Hematopoietic multipotent progenitor cell treated with erythropoietin and hydrocortisone succinate and interleukin-3 and kit ligand, for 8 days (in vitro differentiated cells): ENCODE results near the gene CBX4.
A peak's percentile ranks its signal among the peaks of the same experiment; 100 is the strongest.

ENCODE experiments used
- DNase-seq: peaks from one replicate; pipeline ENCODE4 v3.0.0-alpha.2; 2015

Gene CBX4

DNA sequence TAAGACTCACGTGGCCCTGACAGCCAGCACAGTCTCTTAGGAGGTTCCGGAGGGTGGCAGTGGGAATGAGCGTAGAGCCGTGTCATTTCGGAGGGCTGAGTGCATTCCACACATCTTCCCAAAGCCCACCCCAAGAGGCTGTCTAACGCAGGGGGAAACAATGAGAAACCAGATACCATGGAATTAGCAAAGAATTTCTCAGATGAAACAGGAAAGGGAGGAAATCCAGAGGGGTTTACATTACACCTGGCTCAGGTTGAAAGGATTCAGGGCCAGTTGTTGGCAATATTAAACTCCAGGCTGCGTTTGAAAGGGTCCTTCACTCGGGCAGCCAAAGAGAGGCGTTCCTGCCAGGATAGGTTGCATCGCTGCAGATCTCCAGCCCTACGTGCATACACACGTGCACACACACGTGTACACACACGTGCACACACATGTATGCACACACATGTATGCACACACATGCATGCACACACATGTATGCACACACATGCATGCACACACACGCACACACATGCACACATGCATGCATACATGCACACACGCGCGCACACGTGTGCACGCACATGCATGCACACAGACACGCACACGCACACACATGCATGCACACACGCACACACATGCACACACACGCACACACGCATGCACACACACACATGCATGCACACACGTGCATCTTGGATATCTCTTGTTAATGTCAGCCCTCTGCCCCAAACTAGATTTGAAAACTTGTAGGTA lies 12.2 kb downstream of the CBX4 start:
- no peak for DNase-seq

DNA sequence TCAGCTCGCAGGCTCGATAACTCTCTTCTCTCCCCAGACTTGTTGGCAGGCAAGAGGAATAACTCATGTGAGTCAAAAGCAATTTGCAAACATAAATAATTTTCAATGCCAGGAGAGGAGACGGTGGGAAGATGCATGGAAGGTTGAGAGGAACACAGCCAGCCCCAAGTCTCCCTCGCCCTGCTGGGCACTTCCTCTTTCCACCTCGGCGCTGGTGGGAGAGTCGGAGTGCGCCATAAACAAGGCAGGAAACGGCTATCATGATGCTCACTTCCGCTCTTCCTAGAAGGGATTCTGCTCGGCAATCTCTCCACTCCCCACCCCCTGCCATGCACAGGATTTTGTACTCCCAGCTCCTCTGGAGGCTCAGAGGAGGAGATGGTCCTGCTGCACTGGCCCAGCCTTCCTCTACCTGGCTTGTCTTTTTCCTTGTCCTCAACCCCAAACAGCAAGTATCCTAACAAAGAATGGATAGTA lies 13.0 kb downstream of the CBX4 start:
- peak; percentile 71 for DNase-seq

DNA sequence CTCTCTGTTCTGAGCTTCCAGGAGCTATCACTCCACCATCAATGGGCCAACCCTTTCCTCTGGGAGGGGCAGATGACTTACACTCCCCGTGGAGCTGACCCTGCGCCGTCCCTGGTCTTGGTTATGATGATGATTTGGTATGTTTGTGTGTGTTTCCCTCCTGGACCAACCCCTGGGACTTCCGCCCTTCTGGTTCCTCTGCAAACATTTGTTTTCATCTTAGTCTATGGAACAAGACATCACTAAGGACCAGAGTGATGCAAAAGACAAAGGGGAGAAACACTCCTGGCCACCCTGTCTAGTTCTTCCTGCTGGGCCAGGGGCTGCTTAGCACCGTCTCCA lies 13.7 kb downstream of the CBX4 start:
- no peak for DNase-seq

DNA sequence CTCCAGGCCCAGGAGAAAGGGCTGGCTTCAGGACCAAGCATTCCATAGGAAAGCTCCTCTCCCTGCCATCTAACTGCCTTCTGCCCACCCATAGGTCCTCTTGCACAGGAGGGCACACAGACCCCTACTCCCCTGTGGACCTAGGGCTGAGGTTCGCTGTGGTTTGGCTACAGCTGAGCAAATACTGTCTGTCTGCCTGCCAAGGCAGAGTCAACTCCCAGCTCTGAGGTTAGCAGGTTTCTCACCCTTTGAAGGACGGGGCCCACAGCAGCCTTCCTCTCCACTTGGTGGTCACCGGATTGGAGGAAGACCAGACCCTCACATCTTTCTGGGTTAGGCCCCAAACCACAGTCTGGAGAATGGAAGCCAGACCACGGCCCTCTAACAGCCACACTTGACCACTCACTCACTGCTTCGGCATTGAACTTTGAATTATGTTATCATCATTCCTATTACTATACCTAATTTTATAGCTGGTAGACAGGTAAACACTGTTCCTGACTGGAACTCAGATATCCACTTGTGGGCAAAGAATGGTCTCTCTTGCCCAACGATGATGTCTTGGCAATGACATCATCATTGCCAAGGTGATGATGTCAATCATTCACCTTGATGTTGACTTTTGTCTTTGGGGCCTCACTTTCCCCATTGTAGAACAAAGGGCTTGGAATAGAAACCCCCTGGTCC lies 14.2 kb downstream of the CBX4 start:
- no peak for DNase-seq

DNA sequence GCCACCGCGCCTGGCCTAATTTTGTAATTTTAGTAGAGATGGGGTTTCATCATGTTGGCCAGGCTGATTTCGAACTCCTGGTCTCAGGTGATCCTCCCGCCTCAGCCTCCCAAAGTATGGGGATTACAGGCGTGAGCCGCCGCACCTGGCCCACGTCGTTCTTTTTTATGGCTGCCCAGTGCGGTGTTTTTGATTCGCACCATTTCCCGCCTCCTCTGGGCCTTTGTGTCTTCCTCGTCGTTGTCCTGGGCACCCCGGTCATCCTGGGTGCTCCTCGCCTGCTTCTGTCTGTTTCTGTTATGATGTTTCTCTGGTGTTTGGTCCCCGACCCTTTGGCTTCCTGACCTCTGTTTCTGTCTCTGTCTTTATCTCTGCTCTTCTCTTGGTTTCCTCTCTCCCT lies 15.0 kb downstream of the CBX4 start:
- DNase-seq, result no peak

DNA sequence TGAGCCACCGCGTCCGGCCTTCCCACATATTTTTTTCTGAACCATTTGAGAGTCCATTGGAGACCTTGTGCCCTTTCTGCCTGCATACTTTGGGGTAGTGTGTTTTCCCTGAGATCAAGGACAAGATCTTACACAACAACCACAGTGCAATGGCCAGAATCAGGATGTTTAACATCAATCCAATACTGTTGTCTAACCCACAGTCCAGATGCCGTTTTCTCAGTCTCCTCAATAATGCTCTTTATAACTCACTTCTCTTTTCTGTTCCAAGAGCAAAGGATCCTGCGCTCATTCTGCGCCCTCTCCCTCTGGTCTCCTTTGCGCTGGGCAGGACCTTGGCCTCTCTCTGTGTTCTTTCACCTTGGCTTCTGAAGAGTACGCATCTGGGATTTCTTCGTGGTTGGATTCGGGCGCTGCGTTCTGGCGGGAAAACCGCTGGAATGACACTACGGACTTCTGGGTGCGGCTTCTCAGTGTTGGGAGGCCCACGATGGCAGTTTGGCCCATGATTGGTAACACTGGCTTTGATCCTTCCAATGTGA lies 16.6 kb downstream of the CBX4 start:
- no peak for DNase-seq

DNA sequence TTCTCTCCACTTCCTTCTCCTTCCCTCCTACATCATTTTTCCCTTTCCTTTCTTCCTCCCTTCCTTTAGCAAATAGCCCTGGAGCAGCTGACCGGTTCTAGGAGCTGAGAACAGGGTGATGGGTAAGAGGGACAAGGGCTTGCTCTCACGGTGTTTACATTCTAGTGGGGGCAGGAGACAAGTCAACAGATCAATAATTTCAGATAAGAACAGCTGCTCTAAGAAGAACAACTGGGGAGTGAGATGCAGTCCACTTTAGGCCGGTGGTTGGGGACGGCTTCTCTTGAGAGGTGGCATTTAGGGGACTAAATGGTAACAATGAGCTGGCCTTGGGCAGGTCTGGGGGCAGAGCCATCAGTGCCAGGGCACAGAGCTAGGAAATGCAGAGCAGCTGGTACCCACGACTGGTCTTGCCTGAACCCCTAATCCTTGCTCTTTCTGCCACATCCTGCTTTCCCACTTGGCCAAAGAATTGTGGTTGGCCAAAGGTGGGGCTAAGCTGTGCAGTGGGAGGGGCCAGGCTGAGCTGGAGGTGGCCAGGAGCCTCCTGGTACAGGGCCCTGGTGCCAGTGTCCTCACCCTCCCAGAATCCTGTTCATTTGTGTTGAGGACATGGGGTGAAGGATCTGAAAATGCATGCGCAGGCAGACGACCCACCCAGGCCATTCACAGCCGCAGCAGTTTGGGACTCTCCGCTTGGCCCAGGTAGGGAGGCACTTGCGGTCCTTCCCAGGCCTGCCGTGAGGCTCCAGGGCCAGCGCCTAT lies 17.7 kb downstream of the CBX4 start:
- no peak for DNase-seq

DNA sequence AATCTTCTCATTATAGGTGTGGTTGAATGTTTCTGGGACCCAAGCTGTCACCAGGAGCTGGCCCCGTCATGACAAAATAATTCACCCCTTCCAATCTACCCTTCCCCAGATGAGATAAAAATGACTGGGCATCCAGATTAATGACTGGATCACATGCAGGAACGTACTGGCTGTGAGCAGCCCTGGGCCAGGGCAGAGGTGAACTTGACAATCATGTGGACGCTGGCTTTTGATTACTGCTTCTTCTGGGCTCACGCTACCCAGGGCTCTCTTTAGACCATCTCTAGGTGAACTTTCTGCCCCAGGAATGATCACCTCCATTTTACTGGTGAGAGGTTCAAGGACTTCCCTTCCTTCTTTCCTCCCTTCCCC lies 18.3 kb downstream of the CBX4 start:
- DNase-seq, result no peak

DNA sequence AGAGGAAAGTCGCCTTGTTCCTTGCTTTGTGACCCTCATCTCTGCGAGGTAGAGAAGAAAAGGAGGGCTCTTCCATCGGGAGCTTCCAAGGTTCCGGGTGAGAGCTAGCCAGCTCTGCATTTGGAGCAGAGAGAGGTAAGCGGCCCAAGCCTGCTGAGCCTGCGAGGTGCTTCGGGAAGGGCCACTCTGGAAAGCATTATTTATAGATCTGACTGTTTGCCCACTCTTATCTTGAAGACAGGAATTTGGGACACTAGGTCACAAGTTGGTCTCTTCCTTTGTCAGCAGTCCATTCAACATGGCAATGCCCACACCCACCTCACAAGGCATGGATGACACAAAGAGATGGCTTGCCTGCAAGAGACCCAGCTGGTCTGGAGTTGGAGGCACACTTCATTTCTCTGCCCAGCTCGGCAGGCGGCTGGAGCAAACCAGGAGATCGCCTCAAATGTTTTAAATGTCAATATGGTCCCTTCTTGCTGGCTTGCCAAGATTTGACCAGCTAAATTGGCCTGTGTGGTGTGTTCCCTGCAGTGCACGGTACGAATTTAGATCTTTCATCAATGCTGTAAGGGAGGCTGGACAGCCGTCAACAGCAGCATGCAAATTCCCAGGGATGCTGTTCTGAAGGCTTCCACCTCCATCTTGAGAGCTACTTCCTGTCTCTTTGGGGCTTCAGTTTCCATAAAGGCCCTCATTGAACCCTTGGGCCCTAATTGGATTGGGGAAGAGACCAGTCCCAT lies 19.5 kb downstream of the CBX4 start:
- no peak for DNase-seq

DNA sequence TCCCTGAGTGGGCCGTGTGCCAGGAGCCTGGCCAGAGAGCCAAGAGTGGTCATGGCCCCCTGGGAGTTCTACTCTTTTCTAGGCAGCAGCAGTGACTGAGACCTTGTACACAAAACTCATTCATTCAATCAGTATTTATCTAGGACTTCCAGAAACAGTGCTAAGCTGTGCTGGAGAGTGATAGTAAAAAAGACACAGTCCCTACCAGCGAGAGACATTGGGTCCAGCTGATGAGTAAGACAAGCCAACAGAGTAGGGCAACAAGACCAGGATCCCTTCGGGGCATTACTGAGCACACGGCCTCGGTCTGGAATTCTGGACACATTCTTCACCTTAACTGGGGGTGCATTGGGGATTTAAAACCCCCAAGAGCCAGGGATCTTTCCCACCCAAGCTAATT lies 20.2 kb downstream of the CBX4 start:
- peak; percentile 72 for DNase-seq

DNA sequence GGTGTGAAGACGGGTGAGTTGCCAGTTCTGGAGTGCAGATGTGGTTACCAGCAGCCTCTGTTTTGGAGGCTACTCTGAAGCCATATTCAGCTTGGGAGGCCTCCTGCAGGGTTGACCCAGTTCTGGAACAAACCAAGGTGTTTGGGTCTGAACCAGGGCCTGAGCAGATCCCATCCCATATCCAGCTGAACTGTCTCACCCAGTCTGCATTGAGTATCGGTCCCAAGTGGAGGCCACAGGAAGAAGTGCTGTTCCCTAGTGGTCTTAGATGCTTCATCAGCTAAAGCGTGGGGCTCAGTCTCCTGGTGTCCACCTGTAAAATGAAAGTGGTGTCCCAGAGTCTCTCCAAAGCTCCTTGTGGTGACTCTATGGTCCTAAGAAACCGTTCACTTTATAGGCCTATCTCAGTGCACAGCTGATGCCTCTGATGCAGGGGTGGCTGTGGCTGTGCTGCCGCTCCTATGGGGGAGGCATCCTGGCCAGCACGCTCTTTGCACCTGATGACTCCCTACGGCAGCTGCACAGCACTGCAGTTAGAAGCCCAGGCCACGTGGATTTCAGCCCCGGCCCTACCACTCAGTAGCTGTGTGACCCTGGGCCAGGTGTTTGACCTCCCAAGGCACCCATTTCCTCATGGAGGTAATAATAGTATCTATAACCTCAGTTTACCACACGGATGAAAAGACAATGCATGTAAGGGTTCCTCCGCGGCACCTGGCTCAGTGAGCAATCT lies 21.0 kb downstream of the CBX4 start:
- DNase-seq, result no peak

DNA sequence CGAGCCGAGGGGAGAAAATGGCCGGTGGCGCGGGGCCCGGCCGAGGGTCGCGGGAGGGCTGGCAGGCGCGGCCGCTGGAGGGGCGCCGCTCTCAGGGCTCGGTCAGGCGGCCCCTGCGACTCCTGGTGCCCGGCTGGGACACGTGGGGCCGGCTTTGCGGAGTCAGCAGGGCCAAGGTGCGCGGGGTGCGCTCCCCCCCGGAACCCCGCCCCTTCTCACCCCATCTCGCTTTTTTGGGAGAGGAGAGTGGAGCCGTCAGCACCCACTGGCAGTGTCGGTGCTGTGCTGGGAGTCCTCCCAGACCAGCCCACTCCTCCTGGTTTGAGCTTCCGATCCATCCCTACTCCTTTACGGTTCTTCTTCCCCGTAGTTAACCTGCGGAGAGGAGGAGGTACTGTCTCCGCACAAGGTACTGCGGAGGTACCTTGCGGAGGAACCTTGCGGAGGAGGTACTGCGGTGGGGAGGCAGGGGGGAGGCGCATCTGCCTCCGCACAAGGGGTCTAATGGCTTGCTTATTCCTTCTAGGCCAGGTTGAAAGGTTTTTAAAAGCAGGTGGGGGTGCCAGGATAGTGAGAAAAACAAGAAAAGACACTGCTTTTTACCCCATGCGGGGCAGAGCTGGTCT lies 23.3 kb downstream of the CBX4 start:
- DNase-seq, result no peak

DNA sequence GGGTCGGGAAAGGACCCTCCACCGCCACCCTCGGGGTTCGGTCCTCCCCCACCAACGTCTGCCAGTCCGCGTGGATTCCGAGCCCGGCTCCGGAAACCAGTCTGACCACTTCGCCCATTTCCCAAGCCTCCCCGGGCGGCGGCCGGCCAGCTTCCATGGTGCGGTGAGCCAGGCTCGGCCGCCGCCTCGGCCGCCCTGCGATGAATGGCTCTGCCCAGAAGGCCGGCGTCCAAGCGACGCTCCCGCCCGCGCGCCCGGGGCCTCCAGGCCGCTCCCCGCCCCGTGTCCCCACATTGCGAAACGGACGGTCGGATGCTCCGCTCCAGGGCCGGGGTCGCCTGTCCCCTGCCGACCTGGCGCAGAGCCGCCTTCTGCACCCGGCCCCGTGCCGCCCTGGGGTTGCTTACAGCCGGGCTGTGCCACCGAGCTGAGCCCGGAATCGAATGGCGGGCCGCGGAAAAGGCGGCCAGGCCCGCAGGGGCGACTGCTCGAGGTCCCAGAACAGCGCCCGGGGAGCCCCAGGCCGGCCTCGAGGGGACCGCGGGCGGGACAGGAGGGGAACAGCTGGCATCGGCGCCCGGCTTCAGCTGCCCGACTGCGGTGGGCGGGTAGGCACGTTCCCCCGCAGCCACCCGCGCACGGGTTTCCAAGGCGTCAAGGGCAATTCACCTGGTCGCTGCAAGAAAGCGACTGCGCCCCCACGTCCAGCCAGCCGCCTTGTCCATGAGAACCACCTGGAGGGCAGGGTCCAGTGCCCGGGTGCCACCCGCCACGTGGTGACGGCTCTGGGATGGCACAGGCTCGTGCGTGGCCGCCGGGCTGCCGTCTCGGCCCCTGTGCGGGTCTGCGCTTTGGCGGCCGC lies 24.0 kb downstream of the CBX4 start:
- DNase-seq, result no peak

DNA sequence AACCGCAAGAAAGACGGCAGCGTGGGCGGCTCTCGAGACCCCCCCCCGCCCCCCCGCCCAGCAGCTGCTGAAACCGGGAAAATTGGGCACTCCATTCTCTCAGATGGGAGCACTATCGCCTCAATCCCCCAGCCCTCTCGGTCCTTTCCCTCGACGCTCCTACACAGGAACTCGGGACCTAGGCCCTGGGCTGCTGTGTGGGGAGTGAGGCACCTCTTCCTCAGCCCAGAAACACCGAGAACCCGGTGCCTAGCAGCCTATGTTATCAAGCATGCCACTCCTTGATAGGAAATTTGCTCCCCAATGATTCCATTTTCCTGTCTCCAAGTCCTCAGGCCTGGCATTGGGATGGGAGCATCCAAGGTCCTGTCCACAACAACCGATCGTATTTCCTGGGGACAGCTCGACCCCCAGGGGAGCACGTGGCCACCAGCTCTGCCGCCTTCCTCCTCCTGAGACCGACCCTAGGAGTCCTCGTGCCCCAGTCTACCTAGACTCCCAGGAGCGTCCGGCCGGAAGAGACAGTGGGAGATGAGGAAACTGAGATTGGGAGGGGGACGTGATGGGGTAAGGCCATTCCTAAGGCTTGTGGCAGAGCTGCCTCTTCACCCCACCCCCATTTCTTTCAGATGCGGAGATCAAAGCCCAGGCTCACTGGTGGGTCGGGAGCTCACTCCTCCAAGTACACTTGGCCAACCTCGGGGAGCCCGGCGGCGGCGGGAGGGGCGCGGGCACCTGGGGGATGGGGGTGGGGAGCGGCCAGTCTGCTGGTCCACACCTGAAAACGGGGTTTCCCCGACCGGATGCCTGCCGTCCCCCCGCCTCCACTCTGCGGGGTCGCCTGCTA lies 24.9 kb downstream of the CBX4 start:
- DNase-seq, result no peak

DNA sequence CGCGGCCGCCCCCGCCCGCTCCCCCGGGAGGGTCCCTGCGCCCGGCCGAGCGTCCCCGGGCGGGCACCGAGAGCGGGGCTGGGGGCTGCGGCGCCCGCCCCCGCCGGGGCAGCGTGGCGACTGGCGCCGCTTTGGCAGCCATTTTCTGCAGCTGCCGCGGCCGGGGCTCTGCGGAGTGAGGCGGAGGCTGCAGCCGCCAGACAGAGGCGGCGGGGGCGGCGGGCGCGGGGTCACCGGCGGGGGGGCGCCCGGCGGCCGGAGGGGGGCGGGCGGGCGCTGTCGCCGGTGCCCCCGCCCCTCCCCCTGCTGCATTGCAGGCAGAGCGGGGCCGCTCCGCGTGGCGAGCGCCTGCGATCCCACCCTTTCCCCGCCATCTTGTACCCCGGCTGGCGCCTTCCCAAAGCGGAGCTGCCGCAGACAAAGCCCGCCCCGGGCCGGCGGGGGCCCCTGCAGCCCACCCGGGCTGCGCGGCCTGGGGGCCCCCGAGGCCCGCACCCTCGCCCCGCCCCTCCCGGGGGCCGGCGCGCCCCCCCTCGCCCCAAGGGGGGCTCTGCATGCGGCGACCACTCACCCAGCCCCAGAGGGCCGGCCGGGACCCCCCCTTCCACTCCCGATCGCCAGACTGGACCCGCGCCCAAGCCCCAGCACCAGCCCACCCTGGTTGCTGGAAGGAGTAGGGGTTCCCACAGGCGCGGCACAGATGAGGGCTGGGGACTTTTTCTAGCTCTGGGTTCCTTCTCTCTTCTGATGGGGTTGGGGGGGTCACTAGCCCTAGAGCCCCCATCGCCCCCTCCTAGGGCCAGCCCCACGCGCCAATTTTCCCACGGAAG lies 25.7 kb downstream of the CBX4 start:
- no peak for DNase-seq

DNA sequence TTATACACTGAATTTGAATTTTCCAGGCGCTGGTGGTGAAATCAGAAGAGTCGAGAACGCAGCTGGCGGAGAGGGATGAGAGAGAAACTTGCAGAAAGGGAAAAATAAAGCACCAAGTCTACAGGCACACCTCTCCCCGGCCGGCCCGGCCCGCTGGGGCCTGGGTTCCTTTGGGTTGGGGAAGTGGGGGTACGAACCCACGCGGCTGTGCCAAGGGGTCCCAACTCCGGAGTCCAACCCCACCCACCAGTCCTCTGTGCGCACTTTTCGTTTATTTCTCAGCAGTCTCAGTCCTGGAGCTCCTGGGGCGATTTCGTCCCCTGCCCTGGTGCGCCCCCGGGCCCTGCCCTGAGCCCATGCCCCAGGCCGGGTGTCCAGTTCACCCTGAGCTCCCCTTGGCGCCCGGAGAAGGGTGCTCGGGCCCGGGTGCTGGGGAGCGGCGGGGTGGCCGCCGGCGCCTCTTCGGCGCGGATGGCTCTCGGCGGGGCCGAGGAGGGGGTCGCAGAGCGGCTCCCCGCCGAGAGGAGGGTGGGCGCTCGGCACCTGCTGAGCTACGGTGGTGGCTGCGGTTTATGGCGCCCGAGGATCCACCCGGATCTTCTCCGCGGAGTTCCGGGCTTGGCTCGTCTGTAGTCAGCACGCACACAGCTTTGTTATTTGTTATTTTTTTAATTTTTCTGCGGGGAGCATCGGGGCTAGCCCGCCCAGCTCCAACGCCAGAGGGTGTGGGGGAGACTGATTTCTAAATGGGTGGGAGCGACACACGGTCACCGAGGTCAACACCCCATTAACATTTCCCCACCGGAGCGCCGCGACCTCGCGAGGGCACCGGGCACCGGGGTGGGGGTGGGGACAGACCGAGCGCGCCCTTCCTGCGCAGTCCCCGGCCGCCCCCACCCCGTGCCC lies 26.6 kb downstream of the CBX4 start:
- DNase-seq, result no peak

DNA sequence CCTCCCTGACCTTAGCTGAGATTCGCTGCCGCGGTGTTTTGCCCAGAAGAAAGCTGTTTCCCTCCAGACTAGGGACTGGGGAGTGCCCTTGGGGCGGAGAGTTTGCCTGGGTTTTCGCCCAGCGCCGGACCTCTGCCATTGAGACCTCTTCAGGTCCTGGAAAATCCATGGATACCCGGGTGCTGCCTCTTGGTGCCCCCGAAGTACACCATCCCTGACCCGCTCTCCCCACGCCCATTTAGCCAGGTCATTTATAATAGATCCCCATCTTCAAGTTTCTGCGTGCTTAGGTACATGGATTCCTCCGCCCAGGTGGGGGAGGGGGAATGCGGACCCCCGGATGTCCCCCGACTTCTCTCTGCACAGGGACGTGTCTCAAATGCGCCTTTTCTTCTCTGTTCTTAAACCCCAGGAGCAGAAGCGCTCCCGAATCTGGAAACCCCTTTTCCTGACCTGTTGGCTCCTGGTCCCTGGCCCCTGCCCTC lies 27.3 kb downstream of the CBX4 start:
- no peak for DNase-seq
